ENCODE data around the gene RNF180. TPM values are rescaled to one million over a fixed set of nuclear protein-coding genes. Genes with fewer than 3 reads are reported as not detected.

RNF180 gene
- total RNA-seq, 1 donor from 2014 or later, result 11.2 TPM

- no peak for TF ChIP-seq CTCF (IDR thresholded peaks at IDR 0.05; ENCODE audit: unreplicated experiment)
- Mint-ChIP-seq H3K4me3 (ENCODE audit: low read depth) (no peak overlapping the region), H3K27me3 (no peaks in the 10 kb centered on the region), H3K4me1 (ENCODE audit: low read depth) (no peaks in the 10 kb centered on the region), H3K9me3 (ENCODE audit: low read depth) (peaks cover 16% of the 10 kb centered on the region), H3K27ac (no peak overlapping the region), H3K36me3 (ENCODE audit: insufficient read depth) (peaks cover 14% of the 10 kb centered on the region)
- no peak for DNase-seq (ENCODE audit: low spot score, unreplicated experiment)
These were observed 165.1 kb downstream of the RNF180 start for GRCh38 chr5:64330728-64331231.

- Mint-ChIP-seq H3K9me3 (ENCODE audit: low read depth) (peaks cover 10% of the 10 kb centered on the region), H3K27ac (no peak overlapping the region), H3K36me3 (ENCODE audit: insufficient read depth) (peaks cover 9% of the 10 kb centered on the region), H3K27me3 (no peaks in the 10 kb centered on the region), H3K4me1 (ENCODE audit: low read depth) (no peaks in the 10 kb centered on the region), H3K4me3 (ENCODE audit: low read depth) (no peak overlapping the region)
- DNase-seq (ENCODE audit: low spot score, unreplicated experiment), result no peak
- TF ChIP-seq CTCF (IDR thresholded peaks at IDR 0.05; ENCODE audit: unreplicated experiment), result no peak
These were observed 166.1 kb downstream of the RNF180 start for GRCh38 chr5:64331597-64332277.

GRCh38 chr5:64333886-64334285, 168.2 kb downstream of the RNF180 start:
- no peaks in the 10 kb centered on the region for H3K27me3 Mint-ChIP-seq
- no peak for TF ChIP-seq CTCF (IDR thresholded peaks at IDR 0.05; ENCODE audit: unreplicated experiment)
- no peaks in the 10 kb centered on the region for H3K9me3 Mint-ChIP-seq (ENCODE audit: low read depth)
- H3K4me3 Mint-ChIP-seq (ENCODE audit: low read depth), result no peak overlapping the region
- H3K4me1 Mint-ChIP-seq (ENCODE audit: low read depth), result no peaks in the 10 kb centered on the region
- no peaks in the 10 kb centered on the region for H3K36me3 Mint-ChIP-seq (ENCODE audit: insufficient read depth)
- H3K27ac Mint-ChIP-seq, result no peak overlapping the region
- no peak for DNase-seq (ENCODE audit: low spot score, unreplicated experiment)

- Mint-ChIP-seq H3K36me3 (ENCODE audit: insufficient read depth) (no peaks in the 10 kb centered on the region), H3K4me1 (ENCODE audit: low read depth) (no peaks in the 10 kb centered on the region), H3K27me3 (no peaks in the 10 kb centered on the region), H3K4me3 (ENCODE audit: low read depth) (no peak overlapping the region), H3K27ac (no peak overlapping the region), H3K9me3 (ENCODE audit: low read depth) (no peaks in the 10 kb centered on the region)
- TF ChIP-seq CTCF (IDR thresholded peaks at IDR 0.05; ENCODE audit: unreplicated experiment), result no peak
- DNase-seq (ENCODE audit: low spot score, unreplicated experiment), result no peak
These were observed 174.1 kb downstream of the RNF180 start for GRCh38 chr5:64339769-64340168.

- no peak overlapping the region for H3K27ac Mint-ChIP-seq
- H3K4me1 Mint-ChIP-seq (ENCODE audit: low read depth), result no peaks in the 10 kb centered on the region
These were observed 174.7 kb downstream of the RNF180 start for GRCh38 chr5:64340293-64340692.

More at GRCh38 chr5:64340293-64340692, 174.7 kb downstream of the RNF180 start:
- H3K4me3 Mint-ChIP-seq (ENCODE audit: low read depth), result no peak overlapping the region
- no peak for DNase-seq (ENCODE audit: low spot score, unreplicated experiment)
- no peak for TF ChIP-seq CTCF (IDR thresholded peaks at IDR 0.05; ENCODE audit: unreplicated experiment)
- H3K36me3 Mint-ChIP-seq (ENCODE audit: insufficient read depth), result no peaks in the 10 kb centered on the region
- H3K9me3 Mint-ChIP-seq (ENCODE audit: low read depth), result no peaks in the 10 kb centered on the region
- no peaks in the 10 kb centered on the region for H3K27me3 Mint-ChIP-seq

Data from progenitor cell of endocrine pancreas (in vitro differentiated cells).